Neural cell (in vitro differentiated cells): ENCODE data around the gene SPAG16. TPM values are rescaled to one million over a fixed set of nuclear protein-coding genes. Genes with fewer than 3 reads are reported as not detected.
"Not testable (repeated sequence)": the region's sequence is repeated elsewhere in the genome, so short reads cannot be mapped to it uniquely, and the experiment has no call there.

ENCODE experiments used
- H2AFZ ChIP-seq: fragments of 200-600, 300-800 bp; sonication (generic), shearing (Covaris generic); 2 replicates; pipeline ENCODE4 v1.6.0; 2014; ENCODE audit warnings: low read depth, mild to moderate bottlenecking, antibody characterized with exemption, low read length, moderate library complexity
- H3F3A ChIP-seq: fragments of 200-600 bp; shearing (Covaris generic); 2 replicates; pipeline ENCODE4 v1.6.1; 2016; ENCODE audit warnings: mild to moderate bottlenecking, moderate library complexity, mixed read lengths, antibody characterized with exemption, low read length; ENCODE audit not compliant: insufficient read depth, poor library complexity, severe bottlenecking
- H3K27ac ChIP-seq: fragments of 200-600, 300-800 bp; sonication (generic), shearing (Covaris generic); 2 replicates; pipeline ENCODE4 v1.5.1; 2014; ENCODE audit warnings: mild to moderate bottlenecking, low read length, moderate library complexity
- H3K27me3 ChIP-seq: fragments of 300-800, 200-600 bp; sonication (generic), shearing (Covaris generic); 2 replicates; pipeline ENCODE4 v1.6.0; 2014; ENCODE audit warnings: mild to moderate bottlenecking, low read depth, low read length, moderate library complexity; ENCODE audit not compliant: insufficient read depth
- H3K36me3 ChIP-seq: fragments of 300-800, 200-600 bp; sonication (generic), shearing (Covaris generic); 2 replicates; pipeline ENCODE4 v1.5.1; 2014; ENCODE audit warnings: mild to moderate bottlenecking, antibody characterized with exemption, low read length, moderate library complexity; ENCODE audit not compliant: insufficient read depth
- H3K4me2 ChIP-seq: fragments of 300-800, 200-600 bp; sonication (generic), shearing (Covaris generic); 2 replicates; pipeline ENCODE4 v1.6.0; 2014; ENCODE audit warnings: mild to moderate bottlenecking, low read length
- H3K4me3 ChIP-seq: fragments of 300-800, 200-600 bp; sonication (generic), shearing (Covaris generic); 2 replicates; pipeline ENCODE4 v1.5.1; 2014; ENCODE audit warnings: mild to moderate bottlenecking, low read length, moderate library complexity
- H3K79me2 ChIP-seq: fragments of 200-600 bp; shearing (Covaris generic); replicated peaks from 2 replicates; pipeline ENCODE4 v1.6.0; 2014; ENCODE audit warnings: mild to moderate bottlenecking, low read length, moderate library complexity; ENCODE audit not compliant: insufficient read depth
- H3K9ac ChIP-seq: fragments of 300-800, 200-600 bp; sonication (generic), shearing (Covaris generic); 2 replicates; pipeline ENCODE4 v1.6.1; 2016; ENCODE audit warnings: mild to moderate bottlenecking, low read length, mixed read lengths
- H3K9me2 ChIP-seq: fragments of 200-600 bp; shearing (Covaris generic); 2 replicates; pipeline ENCODE4 v1.6.1; 2016; ENCODE audit warnings: mild to moderate bottlenecking, low read length, mixed read lengths; ENCODE audit not compliant: insufficient read depth
- H3K9me3 ChIP-seq: fragments of 200-600, 300-800 bp; sonication (generic), shearing (Covaris generic); 2 replicates; pipeline ENCODE4 v1.6.1; 2016; ENCODE audit warnings: mild to moderate bottlenecking, mixed run types, low read length, moderate library complexity, mixed read lengths
- H4K20me1 ChIP-seq: fragments of 200-600 bp; shearing (Covaris generic); 2 replicates; pipeline ENCODE4 v1.6.1; 2016; ENCODE audit warnings: mild to moderate bottlenecking, mixed run types; ENCODE audit not compliant: insufficient read depth
- CTCF ChIP-seq: fragments of 450-650 bp; IDR thresholded peaks from 2 replicates; pipeline ENCODE4 v1.5.1; 2014; ENCODE audit warnings: antibody characterized with exemption, mild to moderate bottlenecking, moderate library complexity; ENCODE audit not compliant: poor library complexity, severe bottlenecking
- EP300 ChIP-seq: fragments of 450-650 bp; conservative IDR thresholded peaks from 2 replicates; pipeline ENCODE4 v1.6.1; 2014; ENCODE audit warnings: antibody characterized with exemption, mild to moderate bottlenecking, moderate library complexity; ENCODE audit not compliant: poor library complexity, severe bottlenecking
- EZH2 ChIP-seq: fragments of 200-600, 300-800 bp; shearing (Covaris generic), sonication (generic); IDR thresholded peaks from 2 replicates; pipeline ENCODE4 v1.6.1; 2014; ENCODE audit warnings: antibody characterized with exemption, low read length, borderline replicate concordance, mild to moderate bottlenecking; ENCODE audit not compliant: insufficient read depth, poor library complexity, severe bottlenecking
- MXI1 ChIP-seq: fragments of 450-650 bp; conservative IDR thresholded peaks from 2 replicates; pipeline ENCODE4 v1.6.1; 2014; ENCODE audit warnings: antibody characterized with exemption, mild to moderate bottlenecking; ENCODE audit not compliant: poor library complexity, severe bottlenecking
- POLR2AphosphoS5 ChIP-seq: IDR thresholded peaks from 2 replicates; pipeline ENCODE4 v1.6.1; 2012
- RAD21 ChIP-seq: fragments of 450-650 bp; conservative IDR thresholded peaks from 2 replicates; pipeline ENCODE4 v1.6.1; 2014; ENCODE audit warnings: antibody characterized with exemption, mild to moderate bottlenecking, moderate library complexity
- REST ChIP-seq: IDR thresholded peaks from 2 replicates; pipeline ENCODE4 v1.6.1; 2012; ENCODE audit warnings: borderline replicate concordance
- SMC3 ChIP-seq: fragments of 450-650 bp; conservative IDR thresholded peaks from 2 replicates; pipeline ENCODE4 v1.6.1; 2014; ENCODE audit warnings: antibody characterized with exemption, mild to moderate bottlenecking, moderate library complexity; ENCODE audit not compliant: poor library complexity
- TAF1 ChIP-seq: IDR thresholded peaks from 2 replicates; pipeline ENCODE4 v1.6.1; 2012; ENCODE audit warnings: low read depth
- polyA plus RNA-seq: library from polyadenylated mRNA; depleted of rRNA; stranded (reverse); fragments of >200 nt; gene quantifications from 2 replicates; pipeline ENCODE4 v1.2.3, GENCODE V29; 2014

The SPAG16 gene
- polyA plus RNA-seq, 1 donor from 2014 or later = 75.4 TPM

- H3K9ac ChIP-seq = no peak overlapping the region
- no peaks in the 10 kb centered on the region for H3K9me3 ChIP-seq
- H3K36me3 ChIP-seq = no peaks in the 10 kb centered on the region
- H2AFZ ChIP-seq = no peak overlapping the region
- no peaks in the 10 kb centered on the region for H3K9me2 ChIP-seq
- no peaks in the 10 kb centered on the region for H3K79me2 ChIP-seq
- TF ChIP-seq CTCF (no peak), POLR2AphosphoS5 (peak; percentile 79), TAF1 (no peak), SMC3 (no peak), MXI1 (no peak), REST (peak; percentile 98), RAD21 (no peak), EP300 (peak; percentile 94), EZH2 (no peak)
- H3K27me3 ChIP-seq = no peaks in the 10 kb centered on the region
- peak overlapping the region; percentile 3 for H3K4me2 ChIP-seq
- H3F3A ChIP-seq = no peaks in the 10 kb centered on the region
- peak overlapping the region; percentile 79 for H3K27ac ChIP-seq
- H4K20me1 ChIP-seq = no peaks in the 10 kb centered on the region
- peak overlapping the region; percentile 45 for H3K4me3 ChIP-seq
These were observed 10.1 kb upstream of the SPAG16 start for GRCh38 chr2:213274143-213274542.

- H3K79me2 ChIP-seq = no peaks in the 10 kb centered on the region
- TF ChIP-seq SMC3 (no peak), EP300 (no peak), POLR2AphosphoS5 (no peak), EZH2 (no peak)
- no peaks in the 10 kb centered on the region for H3F3A ChIP-seq
- no peak overlapping the region for H3K4me3 ChIP-seq
- no peaks in the 10 kb centered on the region for H3K9me3 ChIP-seq
- H3K9ac ChIP-seq = no peak overlapping the region
- no peaks in the 10 kb centered on the region for H3K36me3 ChIP-seq
- no peaks in the 10 kb centered on the region for H3K9me2 ChIP-seq
- peak overlapping the region; percentile 79 for H3K27ac ChIP-seq
- H2AFZ ChIP-seq = no peak overlapping the region
- no peaks in the 10 kb centered on the region for H3K27me3 ChIP-seq
- H3K4me2 ChIP-seq = no peak overlapping the region
- no peaks in the 10 kb centered on the region for H4K20me1 ChIP-seq
These were observed 9.0 kb upstream of the SPAG16 start for GRCh38 chr2:213275265-213275664.

GRCh38 chr2:213277134-213277533, 7.1 kb upstream of the SPAG16 start:
- not testable (repeated sequence) for H3K9me3 ChIP-seq, H3K79me2 ChIP-seq, H3F3A ChIP-seq, H3K27ac ChIP-seq, H3K4me3 ChIP-seq, H2AFZ ChIP-seq, H3K9me2 ChIP-seq, H3K36me3 ChIP-seq, H3K4me2 ChIP-seq, H3K27me3 ChIP-seq, H4K20me1 ChIP-seq, H3K9ac ChIP-seq
